HTR-8/SVneo (cell line): Measurements from ENCODE around the gene GPC6.

Source experiments
- DNase-seq: peaks from one replicate; pipeline ENCODE4 v3.0.0; 2011; ENCODE audit warnings: low spot score, mixed read lengths; ENCODE audit not compliant: insufficient read length
- FAIRE-seq: peaks from 2 replicates; lab custom pipeline; 2011; peaks lifted over from hg19 to GRCh38; lab: Jason Lieb, UNC

The GPC6 gene

DNA sequence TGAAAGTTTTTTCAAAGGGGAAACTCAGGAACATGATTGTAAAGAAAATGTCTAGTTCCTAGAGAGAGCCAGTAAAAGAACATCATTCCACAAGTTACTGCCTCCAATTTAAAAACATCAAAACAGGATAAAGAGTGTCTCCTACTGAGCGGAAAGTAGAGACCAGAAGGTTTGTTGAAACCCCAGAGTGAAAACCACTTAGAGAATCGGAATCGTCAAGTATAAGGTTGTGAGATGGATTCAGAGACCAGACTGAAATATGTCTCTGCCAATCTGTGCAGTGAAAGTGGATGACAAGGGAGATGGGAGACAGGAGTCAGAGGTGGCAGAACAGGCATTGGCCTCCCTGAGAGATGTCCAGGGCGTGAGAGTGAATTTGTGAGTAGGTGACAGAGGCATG, 133.4 kb downstream of the GPC6 start:
- no peak for FAIRE-seq
- DNase-seq, result no peak

DNA sequence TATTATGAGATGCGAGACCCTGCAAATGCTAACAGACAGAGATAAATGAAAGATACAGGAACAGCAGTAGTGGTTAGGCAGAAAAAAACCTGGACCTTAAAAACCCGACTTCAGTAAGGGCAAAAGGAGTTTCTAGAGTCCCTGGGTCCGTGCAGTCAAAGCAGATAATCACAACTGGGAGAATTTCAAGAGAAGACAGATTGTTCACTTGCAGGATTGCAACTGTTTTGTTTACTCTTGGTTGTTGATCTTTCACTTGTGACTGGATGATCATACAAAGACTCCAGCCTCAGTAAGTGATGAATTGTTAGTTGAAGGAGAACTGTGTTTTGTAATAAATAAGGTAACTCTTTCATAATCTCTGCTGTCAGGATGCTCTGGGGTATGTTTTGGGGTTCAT, 135.1 kb downstream of the GPC6 start:
- no peak for DNase-seq
- no peak for FAIRE-seq

DNA sequence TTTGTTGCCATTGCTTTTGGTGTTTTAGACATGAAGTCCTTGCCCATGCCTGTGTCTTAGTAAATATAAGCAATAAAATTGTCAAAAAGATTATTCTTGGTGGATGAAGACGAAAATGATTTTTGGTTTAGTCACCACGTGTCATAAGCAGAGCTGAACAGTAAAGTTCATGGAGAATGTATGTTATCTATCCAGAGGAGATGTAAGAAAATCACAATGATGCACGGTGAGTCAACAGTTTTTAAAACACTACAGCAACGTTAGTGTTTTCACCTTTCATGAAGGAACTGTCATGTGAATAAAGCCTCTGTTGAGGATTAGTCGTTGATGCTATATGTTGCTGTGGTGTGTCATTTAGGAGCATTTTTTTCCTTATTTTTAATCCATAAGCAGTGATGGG, 137.6 kb downstream of the GPC6 start:
- DNase-seq (peak; percentile 2), FAIRE-seq (no peak)

DNA sequence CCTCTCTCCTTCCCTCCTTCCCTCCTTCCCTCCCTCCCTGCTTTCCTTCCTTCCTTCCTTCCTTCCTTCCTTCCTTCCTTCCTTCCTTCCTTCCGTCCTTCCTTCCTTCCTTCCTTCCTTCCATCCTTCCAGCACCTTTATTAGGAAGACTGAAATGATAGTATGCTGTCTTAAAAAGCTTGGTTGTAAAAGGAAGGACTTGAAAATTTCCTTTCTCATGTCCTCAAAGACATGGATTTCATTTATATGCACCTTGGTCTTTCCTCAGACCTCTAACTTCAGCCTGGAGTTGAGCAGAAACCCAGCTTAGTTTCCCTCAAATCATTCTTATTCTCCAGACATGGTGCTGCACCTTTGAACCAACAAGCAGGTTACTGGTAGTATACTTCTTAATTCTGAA, 141.7 kb downstream of the GPC6 start:
- FAIRE-seq (no peak), DNase-seq (no peak)

DNA sequence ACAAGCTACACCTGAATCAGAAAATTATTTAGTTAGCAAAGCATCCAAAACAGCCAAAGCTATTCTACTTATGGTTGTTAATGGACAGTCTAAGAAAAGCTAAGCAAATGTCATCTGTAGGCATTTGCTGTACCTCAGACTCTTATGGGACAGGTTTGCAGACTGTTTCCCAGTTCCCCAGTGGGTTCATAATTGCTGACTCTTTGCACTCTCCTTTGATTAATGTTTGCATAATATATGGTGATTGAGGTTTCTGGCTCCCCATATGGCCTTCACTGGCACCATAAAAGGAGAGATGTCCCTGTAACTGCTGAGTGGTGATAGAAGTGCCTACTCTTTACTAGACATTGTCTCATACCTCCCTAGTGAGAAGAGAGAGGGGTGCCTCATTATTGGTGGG, 142.1 kb downstream of the GPC6 start:
- DNase-seq (no peak), FAIRE-seq (no peak)

DNA sequence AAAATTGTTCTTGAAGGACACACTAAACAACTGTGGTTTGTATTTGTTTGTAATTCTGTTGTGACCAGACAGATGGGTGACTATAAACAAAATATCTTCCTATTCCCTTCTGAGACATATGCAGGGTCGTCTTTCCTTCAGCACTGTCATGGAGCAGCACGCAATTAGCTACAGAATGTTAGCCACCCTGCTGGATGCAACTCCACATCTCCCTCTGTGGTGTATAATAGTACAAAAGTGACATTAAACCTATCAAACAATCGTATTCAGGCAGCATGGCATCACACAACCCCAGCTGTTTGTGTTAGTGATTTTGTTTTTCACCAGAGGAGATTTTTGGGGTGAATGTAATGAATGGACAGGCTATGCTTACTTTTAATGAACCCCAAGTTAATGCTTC, 146.2 kb downstream of the GPC6 start:
- no peak for FAIRE-seq

DNA sequence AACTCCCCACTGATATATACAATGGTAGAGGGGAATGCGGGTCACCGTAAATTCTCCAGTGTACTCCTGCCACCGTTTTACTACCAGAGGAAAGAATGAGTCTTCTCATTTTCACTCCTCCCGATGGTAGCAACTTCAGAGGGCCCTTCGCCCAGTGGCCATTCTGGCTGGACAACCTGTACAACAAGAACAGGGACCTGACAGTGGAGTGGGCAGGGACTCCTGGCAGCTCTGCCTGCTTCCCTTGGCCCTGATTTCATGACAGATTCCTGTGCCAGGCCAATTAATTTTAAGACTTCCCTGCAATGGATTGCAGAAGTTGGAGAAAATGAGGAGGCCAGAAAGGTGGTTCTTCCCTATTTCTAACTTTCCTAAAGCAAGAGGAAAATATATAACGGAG, 148.9 kb downstream of the GPC6 start:
- no peak for DNase-seq
- no peak for FAIRE-seq

More for the DNA sequence above, 146.2 kb downstream of the GPC6 start:
- DNase-seq, result no peak

DNA sequence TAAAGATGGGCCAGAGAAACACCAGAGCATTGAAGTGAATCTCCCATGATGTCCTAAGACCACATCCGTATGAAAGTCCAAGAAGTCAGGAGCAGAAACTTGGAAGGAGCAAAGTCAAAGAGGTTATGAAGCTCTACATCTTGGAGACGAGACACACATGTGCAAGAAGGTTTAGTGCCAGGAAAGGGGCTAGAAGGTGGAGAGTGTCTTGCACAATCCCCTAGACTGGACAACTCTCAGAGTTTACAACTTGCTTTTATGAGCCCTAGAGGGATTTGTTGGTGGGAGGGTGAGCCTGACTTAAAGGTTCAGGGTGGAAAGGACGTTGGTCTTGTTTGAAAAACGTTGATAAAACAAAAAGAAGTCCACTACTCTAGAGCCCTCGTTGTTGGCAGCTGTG, 150.6 kb downstream of the GPC6 start:
- FAIRE-seq, result no peak

DNA sequence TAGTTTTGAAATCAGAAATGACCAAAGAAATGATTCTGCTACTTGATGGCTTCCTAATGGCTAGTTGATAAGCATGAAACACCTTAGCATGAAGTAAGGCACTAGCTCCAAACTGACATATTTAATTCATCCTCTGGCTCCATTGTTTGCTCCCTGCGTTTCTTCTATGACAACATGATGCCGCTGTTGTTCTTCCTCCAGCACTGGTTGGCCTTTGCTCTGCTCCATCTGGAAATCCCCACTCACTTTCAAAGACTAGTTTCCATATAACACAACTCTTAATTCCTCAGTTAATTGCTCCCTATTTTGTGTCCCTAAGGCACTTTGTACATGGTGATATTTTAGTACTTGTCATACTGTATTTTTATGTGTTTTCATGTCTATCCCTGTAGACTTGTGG, 151.6 kb downstream of the GPC6 start:
- FAIRE-seq, result no peak
- no peak for DNase-seq

More for the DNA sequence above, 150.6 kb downstream of the GPC6 start:
- DNase-seq, result no peak

DNA sequence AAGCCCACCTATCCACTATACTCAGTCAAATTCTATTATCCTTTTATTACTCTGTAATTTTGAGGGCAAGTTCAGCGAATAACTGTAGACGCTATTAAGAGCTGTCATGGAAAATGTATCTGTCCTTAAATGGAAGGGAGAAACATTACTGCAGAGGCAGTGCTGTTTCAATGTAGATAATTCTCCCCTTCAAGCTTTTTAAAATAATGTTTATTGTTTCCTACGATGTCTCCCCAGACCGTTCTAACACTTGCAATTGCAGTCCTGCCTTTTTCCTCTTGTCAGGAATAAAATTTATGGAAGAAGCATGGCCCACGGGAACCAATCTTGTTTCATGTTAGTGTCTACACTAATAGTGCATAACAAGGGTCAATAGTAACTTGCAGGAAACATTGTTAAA, 159.5 kb downstream of the GPC6 start:
- no peak for DNase-seq
- no peak for FAIRE-seq

DNA sequence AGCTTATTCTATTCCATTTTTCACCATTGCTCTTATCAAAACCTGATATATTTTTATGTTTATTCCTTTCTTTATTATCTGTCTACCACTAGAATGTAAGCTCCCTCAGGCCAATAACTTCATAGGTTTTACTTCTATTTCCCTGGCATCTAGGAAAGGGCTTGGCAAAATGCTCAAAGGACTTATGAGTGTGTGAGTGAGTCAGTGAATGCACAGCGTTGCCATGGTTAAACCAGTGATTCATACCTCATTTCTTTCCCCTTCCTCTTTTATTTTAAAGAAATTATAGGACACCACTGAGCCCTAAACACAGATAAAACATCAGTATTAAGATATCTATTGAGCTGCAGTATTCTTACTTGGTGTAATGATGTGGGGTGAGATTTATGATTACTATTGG, 162.1 kb downstream of the GPC6 start:
- DNase-seq (no peak), FAIRE-seq (no peak)

DNA sequence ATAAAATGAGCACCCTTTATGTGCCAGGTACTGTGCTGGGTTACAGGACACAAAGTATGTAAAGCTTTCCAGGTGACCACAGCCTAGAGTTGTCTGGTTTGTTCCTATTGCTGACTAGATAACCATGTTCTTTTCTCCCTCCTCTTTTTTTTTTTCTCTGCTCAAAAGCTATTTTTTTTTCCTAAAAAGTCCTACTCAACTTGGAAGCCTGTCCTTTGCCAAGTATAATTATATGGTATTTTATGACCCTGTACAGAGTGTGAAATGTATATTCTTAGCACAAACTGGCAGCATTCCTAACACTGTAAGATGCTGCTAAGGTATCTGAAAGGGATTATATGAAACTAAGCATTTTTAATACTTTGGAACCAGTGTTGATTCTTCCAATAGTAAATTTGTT, 171.0 kb downstream of the GPC6 start:
- FAIRE-seq, result no peak
- no peak for DNase-seq

DNA sequence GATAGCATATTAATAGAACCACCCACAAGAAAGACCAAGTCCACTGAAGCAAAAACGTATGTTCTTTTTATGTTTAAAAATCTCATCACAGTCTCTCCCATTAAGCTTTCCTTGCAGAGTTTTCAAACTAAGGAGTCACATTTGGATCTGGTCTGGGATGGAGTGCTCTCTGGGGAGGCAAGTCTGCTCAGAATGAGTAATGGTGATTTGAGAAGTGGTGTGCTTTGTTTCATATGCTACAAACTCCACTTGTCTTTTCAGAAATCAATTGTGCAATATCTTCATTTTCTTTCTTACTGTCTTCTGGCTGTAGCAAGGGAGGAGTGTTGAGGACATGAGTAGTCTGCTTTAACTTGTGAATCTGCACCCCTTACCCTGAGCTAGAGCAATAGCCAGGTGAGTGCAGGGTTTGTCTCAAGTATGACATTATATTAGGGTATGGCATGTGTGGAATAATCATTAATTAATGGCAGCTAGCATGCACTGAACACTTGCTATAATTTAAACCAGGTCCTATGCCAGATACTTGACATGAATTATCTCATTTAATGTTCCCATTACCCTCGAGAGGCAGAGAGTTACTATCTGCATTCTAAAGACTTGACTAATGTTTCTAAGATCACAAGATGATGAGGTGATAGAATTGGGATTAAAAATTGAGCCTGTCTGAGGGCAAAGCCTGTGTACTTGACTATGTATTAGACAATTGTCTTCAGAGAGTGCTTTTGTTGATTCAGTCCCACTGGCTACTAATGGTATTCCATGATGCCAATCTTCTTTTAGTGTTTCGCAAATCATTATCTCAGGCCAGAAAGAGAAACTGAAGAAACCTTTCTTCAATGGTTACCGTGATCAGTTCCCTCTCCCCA, 171.8 kb downstream of the GPC6 start:
- DNase-seq, result no peak
- FAIRE-seq, result no peak

DNA sequence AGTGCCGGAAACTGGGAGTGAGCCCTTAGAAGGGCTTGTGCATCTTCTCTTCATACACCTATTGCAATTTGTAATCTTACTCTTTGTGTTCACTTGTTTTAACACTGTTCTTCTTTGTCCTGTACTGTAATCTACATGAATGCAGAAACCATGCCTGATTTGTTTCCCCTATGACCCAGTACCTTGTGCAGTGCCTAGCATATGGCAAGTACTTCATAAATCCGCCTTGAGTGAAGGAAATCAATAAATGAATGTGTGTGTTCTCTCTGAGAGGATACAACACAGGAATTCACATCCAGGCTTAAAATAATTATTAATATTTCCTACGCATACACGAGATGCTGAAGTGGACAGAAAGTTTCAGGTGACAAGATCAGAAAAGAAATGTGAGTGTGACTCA, 172.6 kb downstream of the GPC6 start:
- no peak for DNase-seq

DNA sequence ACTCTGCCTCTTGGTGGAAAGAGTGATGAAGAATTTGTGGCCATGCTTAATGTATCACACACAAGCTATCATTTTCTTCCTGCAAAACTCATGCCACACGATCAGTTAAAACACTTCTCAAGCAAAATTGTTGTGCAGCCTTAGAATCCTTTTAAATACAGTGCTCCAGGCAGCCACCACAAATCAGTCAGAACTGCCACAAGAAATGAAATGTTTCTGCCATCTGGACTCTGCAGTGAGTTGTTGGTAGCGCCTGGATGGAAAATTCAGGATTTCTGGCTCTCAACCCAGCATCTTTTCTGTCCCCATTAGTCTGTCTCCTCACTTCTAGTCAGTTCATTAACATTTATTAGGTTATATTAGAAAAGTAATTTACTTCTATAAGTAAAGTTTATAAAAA, 179.5 kb downstream of the GPC6 start:
- no peak for DNase-seq
- no peak for FAIRE-seq

More for the DNA sequence above, 172.6 kb downstream of the GPC6 start:
- FAIRE-seq, result no peak

DNA sequence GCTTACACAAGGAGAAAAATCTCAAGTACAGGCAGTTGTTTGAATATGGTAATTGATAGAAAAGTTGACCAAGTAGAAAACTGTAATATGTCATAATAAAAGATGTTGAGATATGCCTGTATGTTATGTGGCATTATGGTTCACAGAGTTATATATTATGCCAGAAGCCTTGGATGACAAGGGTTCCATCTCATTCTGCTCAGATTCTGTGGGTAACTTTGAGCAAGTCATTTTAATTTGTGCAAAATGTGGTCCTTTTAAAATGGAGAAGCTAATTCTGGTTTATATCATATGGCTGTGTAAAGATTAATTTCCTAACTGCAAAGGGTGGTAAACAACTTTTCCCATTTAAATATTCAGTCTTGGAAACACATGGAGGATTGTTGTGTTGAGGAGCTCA, 180.9 kb downstream of the GPC6 start:
- FAIRE-seq (no peak), DNase-seq (no peak)

DNA sequence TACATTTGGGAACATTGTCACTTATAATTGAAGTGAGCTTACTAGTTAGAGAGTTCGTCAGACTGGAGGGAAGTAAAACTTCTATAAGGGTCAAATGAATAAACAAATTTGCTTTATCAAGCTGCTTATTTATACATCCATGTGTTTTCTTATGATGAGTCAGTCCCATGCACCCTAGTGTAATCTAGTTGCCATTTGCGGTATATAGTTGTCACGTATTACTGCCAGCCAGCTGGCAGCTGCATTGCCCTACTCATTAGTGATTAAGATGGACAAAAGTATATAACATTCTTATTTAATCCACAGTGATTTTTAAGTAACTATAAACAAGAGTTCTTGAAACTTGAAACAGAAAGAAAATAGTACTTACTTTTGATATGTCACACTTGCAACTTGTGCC, 182.4 kb downstream of the GPC6 start:
- no peak for FAIRE-seq

DNA sequence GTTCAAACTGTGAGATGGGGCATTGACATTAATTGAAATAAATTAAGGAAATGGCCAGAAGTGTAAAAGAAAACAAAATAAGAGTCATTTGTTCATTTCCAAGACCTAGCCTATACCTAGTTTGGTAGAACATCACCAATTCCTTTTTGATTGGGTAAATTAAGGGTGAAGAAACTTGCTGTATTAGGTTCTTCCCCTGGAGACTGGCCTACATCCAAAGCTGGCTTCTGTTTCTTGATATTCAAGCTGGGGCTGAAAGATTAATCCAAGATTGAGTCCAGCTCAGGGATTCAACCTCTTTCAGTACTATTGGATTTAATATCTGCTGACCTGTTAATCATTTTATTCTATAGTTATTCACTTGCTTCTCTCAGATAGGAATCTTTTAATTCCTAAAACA, 183.2 kb downstream of the GPC6 start:
- FAIRE-seq (no peak), DNase-seq (no peak)

More for the DNA sequence above, 182.4 kb downstream of the GPC6 start:
- no peak for DNase-seq

DNA sequence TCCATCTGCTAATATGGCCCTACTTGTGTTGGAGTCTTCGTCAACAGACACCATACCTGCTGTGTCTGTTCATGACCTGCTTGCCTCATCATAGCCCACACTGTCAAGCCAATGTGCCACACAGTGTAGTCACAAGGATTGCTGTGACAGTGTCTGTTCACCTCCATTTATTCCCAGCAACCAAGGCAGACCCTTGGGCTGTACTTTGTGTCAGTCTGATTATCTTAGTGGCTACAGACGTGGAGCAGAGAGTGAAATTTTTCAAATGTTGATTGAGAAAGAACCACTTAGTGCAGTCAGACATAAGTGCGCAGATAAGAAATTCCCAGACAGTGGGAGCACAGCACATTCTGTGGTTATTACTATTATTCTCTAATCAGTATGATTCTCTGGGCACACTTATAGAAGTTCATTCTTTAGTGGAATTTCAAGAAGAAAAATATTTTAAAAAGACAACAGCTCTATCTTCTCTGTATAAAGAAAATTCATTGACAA, 184.6 kb downstream of the GPC6 start:
- FAIRE-seq, result no peak
- no peak for DNase-seq

DNA sequence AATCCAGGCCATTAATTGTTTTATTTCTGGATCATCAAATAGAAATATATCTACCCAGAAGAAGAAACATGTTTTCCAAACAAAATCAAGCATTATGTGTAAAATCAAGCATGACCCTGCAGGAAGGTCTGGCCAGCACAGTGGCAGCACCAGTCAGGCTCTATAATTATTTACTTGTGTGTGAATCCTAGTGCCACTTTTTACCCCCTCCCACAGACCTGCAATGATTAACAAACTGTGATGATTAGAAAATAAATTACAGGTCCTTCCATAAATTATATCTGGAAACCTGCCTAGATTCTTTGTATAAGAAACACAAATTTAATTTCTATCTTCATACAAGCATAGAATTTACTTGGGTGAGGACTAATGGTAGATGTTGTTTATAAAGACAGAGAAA, 186.1 kb downstream of the GPC6 start:
- FAIRE-seq (no peak), DNase-seq (no peak)

DNA sequence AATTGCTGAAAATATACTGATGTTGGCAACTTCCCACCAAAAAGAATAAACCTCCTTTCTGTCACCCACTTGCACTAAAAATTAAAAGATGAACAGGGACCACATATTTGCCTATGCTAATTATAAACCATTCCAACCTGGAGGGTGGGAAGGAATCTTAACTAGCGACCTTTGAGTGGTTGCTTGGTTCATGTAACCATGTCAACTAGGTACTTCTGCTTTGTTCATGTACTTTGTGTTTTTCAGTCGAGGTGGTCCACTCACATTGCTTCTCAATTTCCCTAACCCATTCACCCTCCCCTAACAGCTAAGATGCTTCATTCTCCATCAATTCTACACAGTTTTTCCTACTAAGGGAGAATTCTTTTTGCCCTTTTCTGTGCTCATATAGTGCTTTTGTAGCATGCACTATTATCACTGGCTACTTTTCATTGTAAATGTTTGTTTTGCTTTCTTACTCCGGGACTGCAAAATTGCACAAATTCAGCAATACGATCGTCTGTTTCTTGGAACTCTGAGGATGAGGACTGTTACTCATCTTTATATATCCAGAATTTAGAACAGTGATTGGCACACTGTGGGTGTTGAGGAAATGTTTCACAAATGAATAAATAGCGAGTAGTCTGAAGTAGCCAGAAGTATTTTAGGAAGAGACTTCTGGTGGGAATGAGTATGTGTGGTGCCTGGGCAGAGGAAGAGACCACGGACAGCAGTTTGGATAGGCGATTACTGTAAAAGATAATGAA, 187.5 kb downstream of the GPC6 start:
- FAIRE-seq, result no peak
- no peak for DNase-seq
